Femur (tissue), 1 donor: ENCODE measurements around the gene BMPR1A.
"Not testable (repeated sequence)": the region's sequence is repeated elsewhere in the genome, so short reads cannot be mapped to it uniquely, and the experiment has no call there.

Source experiments
- DNase-seq: peaks from one replicate; pipeline ENCODE4 v3.0.0-alpha.2; 2017

Gene BMPR1A

GRCh38 chr10:86898511-86898910 lies 142.1 kb downstream of the BMPR1A start:
- DNase-seq: no peak

GRCh38 chr10:86899132-86899531 lies 142.7 kb downstream of the BMPR1A start:
- DNase-seq: no peak

- peak; percentile 74 for DNase-seq
These were observed 143.4 kb downstream of the BMPR1A start for GRCh38 chr10:86899670-86900276.

- peak; percentile 70 for DNase-seq
These were observed 144.5 kb downstream of the BMPR1A start for GRCh38 chr10:86900955-86901354.

- DNase-seq: no peak
These were observed 148.2 kb downstream of the BMPR1A start for GRCh38 chr10:86904600-86904999.

GRCh38 chr10:86905429-86905828 lies 149.0 kb downstream of the BMPR1A start:
- DNase-seq: no peak

GRCh38 chr10:86914734-86915133 lies 158.3 kb downstream of the BMPR1A start:
- no peak for DNase-seq

GRCh38 chr10:86918022-86918471 lies 161.6 kb downstream of the BMPR1A start:
- DNase-seq: no peak

- DNase-seq: no peak
These were observed 166.1 kb downstream of the BMPR1A start for GRCh38 chr10:86922553-86922961.

GRCh38 chr10:86929468-86930380 lies 173.3 kb downstream of the BMPR1A start:
- DNase-seq: no peak

- no peak for DNase-seq
These were observed 175.5 kb downstream of the BMPR1A start for GRCh38 chr10:86931872-86932271.

- DNase-seq: no peak
These were observed 176.3 kb downstream of the BMPR1A start for GRCh38 chr10:86932674-86933073.

- DNase-seq: not testable (repeated sequence)
These were observed 177.8 kb downstream of the BMPR1A start for GRCh38 chr10:86934162-86934711.

GRCh38 chr10:86936661-86937501 lies 180.5 kb downstream of the BMPR1A start:
- DNase-seq: no peak

- no peak for DNase-seq
These were observed 181.2 kb downstream of the BMPR1A start for GRCh38 chr10:86937502-86938154.

- no peak for DNase-seq
These were observed 181.8 kb downstream of the BMPR1A start for GRCh38 chr10:86938260-86938659.

GRCh38 chr10:86940076-86940475 lies 183.7 kb downstream of the BMPR1A start:
- DNase-seq: not testable (repeated sequence)

GRCh38 chr10:86940677-86941076 lies 184.3 kb downstream of the BMPR1A start:
- DNase-seq: no peak

GRCh38 chr10:86941426-86941825 lies 185.0 kb downstream of the BMPR1A start:
- DNase-seq: no peak

GRCh38 chr10:86941991-86942421 lies 185.6 kb downstream of the BMPR1A start:
- DNase-seq: no peak

- no peak for DNase-seq
These were observed 186.3 kb downstream of the BMPR1A start for GRCh38 chr10:86942441-86943315.
